Measurements from ENCODE around the gene LCE1A. TPM values are rescaled to one million over a fixed set of nuclear protein-coding genes. Genes with fewer than 3 reads are reported as not detected.

The LCE1A gene, protein sequence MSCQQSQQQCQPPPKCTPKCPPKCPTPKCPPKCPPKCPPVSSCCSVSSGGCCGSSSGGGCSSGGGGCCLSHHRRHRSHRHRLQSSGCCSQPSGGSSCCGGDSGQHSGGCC
- total RNA-seq (not detected), polyA plus RNA-seq (not detected)

DNA sequence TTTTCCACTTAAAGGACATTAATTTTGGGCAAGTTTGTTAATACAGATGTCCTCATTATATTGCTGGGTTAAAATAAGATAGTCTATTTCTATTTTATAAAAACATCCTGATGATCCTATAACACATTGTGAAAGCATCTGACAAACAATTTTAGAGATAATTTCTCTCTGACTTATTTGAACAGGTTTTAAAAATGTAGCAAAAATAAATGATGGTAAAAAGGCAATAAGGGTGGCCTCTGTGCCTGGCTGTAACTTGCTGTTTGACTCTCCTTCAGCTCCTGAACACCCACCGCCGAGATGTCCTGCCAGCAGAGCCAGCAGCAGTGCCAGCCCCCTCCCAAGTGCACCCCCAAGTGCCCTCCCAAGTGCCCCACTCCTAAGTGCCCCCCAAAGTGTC lies at the start of gene LCE1A:
Gene LCE1A (plus strand): TSS at position 301 of the 400 bp plus-strand sequence. CDS start 0 bp downstream, at position 301.
- no peak within 1 kb of the TSS for H3K9ac ChIP-seq (ENCODE audit: low read depth in 1 of 2, low read length in 2 of 2)
- TF ChIP-seq FOXA2 (IDR thresholded peaks at IDR 0.05): no peak
- TF ChIP-seq YY1 (IDR thresholded peaks at IDR 0.05): no peak
- no peak for TF ChIP-seq GABPA (IDR thresholded peaks at IDR 0.05 in 1 of 2, conservative IDR thresholded peaks at IDR 0.05 in 1 of 2)
- no peak for TF ChIP-seq JUND (IDR thresholded peaks at IDR 0.05)
- TF ChIP-seq FOXA1 (IDR thresholded peaks at IDR 0.05): no peak
- TF ChIP-seq TAF1 (conservative IDR thresholded peaks at IDR 0.05): no peak
- TF ChIP-seq MAX (IDR thresholded peaks at IDR 0.05): no peak
- no peak for TF ChIP-seq HNF4A (conservative IDR thresholded peaks at IDR 0.05)
- TF ChIP-seq NR2F2 (IDR thresholded peaks at IDR 0.05): no peak
- TF ChIP-seq RAD21 (IDR thresholded peaks at IDR 0.05): no peak
- TF ChIP-seq, protein P1, sequence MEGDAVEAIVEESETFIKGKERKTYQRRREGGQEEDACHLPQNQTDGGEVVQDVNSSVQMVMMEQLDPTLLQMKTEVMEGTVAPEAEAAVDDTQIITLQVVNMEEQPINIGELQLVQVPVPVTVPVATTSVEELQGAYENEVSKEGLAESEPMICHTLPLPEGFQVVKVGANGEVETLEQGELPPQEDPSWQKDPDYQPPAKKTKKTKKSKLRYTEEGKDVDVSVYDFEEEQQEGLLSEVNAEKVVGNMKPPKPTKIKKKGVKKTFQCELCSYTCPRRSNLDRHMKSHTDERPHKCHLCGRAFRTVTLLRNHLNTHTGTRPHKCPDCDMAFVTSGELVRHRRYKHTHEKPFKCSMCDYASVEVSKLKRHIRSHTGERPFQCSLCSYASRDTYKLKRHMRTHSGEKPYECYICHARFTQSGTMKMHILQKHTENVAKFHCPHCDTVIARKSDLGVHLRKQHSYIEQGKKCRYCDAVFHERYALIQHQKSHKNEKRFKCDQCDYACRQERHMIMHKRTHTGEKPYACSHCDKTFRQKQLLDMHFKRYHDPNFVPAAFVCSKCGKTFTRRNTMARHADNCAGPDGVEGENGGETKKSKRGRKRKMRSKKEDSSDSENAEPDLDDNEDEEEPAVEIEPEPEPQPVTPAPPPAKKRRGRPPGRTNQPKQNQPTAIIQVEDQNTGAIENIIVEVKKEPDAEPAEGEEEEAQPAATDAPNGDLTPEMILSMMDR (IDR thresholded peaks at IDR 0.05; ENCODE audit: low read depth, low read length, missing input control): no peak
- no peak for TF ChIP-seq REST (IDR thresholded peaks at IDR 0.05)
- TF ChIP-seq RXRA (IDR thresholded peaks at IDR 0.05): no peak
- no peak for TF ChIP-seq ZBTB33 (IDR thresholded peaks at IDR 0.05)
- TF ChIP-seq HNF4G (IDR thresholded peaks at IDR 0.05): no peak
- no peak for TF ChIP-seq EGR1 (IDR thresholded peaks at IDR 0.05; ENCODE audit: low read depth in 2 of 2)
- no peaks in the 10 kb centered on the region for H3K4me1 ChIP-seq (ENCODE audit: control insufficient read depth in 4 of 4, insufficient read depth in 4 of 4, low read length in 3 of 4)
- H3K9me3 ChIP-seq (ENCODE audit: control insufficient read depth in 4 of 4, low read length in 3 of 4): no peaks in the 10 kb centered on the region
- no peak within 1 kb of the TSS for H3K4me3 ChIP-seq (ENCODE audit: low read depth in 1 of 3, low read length in 3 of 3)
- DNase-seq (ENCODE audit: low spot score): no peak
- no peak within 1 kb of the TSS for H3K27ac ChIP-seq (ENCODE audit: low read depth in 1 of 2, low read length in 2 of 2)
- H3K27me3 ChIP-seq (ENCODE audit: control insufficient read depth in 4 of 4, insufficient read depth in 4 of 4, low read length in 3 of 4): peaks cover 0 to 12% (median 0%) of the 10 kb centered on the region in 4 donors
- WGBS: 84% methylated on average over 2 of the region's 2 CpGs
- H3K36me3 ChIP-seq (ENCODE audit: control insufficient read depth in 4 of 4, insufficient read depth in 3 of 4, low read depth in 1 of 4, low read length in 3 of 4): no peaks in the 10 kb centered on the region
